SIG-M5 treated with dmso at 0.1 percent for 504 hours (cell line): ENCODE measurements around the gene BET1L.
"Not testable (repeated sequence)": the region's sequence is repeated elsewhere in the genome, so short reads cannot be mapped to it uniquely, and the experiment has no call there.

Source experiments
- DNase-seq: peaks from one replicate; lab custom pipeline; 2025; ENCODE audit not compliant: unreplicated experiment; lab: John Stamatoyannopoulos, UW

BET1L gene

GRCh38 chr11:230431-230830 is 23.2 kb upstream of the BET1L start:
- DNase-seq = no peak

GRCh38 chr11:227824-228379 is 20.7 kb upstream of the BET1L start:
- no peak for DNase-seq

DNA sequence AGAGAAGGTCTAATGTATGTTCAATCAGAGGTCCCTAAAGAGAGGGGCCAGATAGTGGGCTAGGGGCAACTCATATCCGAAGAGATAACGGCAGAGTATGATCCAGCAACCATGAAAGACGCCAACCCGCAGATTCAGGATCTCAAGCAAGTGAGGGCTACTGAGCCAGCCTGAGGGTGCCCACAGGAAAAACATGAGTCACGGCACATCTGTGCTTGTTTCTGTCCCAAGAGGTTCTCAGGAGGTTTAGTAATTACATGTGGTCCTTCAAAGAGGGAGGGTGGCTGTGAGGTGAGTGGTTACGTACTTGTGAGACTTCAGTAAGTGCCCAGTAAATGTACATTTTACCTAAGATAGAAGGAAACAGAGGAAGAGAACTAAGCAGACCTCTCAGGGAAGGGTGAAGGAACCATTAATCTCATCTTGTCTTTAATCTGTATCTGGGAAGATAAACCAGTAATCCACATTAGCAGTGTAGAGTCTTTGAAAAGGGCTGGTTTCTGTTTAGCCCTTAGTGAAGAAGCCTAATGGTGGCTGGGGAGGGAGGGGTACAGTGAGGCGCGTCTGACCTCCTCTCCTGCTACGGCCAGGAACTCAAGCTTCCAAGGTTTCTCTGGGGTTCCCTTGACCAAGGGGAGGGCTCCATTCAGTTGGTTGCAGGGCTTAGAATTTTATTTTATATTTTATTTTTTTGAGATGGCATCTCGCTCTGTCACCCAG is 18.7 kb upstream of the BET1L start:
- DNase-seq = no peak

- no peak for DNase-seq
Measured at GRCh38 chr11:224424-224823, 17.2 kb upstream of the BET1L start.

DNA sequence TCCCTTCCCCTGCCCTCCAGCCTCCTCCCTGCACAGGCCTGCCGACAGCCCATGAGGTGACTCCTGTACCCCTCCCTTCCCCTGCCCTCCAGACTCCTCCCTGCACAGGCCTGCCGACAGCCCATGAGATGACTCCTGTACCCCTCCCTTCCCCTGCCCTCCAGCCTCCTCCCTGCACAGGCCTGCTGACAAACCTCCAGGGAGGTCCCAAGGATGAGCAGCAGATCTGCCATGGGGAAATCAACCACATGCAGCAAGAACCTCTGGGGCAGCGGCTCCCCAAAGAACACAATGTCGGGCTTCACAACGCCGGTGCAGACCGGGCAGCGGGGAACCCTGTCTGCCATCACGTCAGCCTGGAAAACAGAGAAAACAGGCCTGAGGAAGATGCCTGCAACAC is 16.7 kb upstream of the BET1L start:
- DNase-seq = no peak

GRCh38 chr11:223026-223789 is 16.0 kb upstream of the BET1L start:
- no peak for DNase-seq

- DNase-seq = no peak
Measured at GRCh38 chr11:221998-222789, 15.0 kb upstream of the BET1L start.

- no peak for DNase-seq
Measured at GRCh38 chr11:221539-221938, 14.3 kb upstream of the BET1L start.

GRCh38 chr11:220641-221215 is 13.5 kb upstream of the BET1L start:
- not testable (repeated sequence) for DNase-seq

GRCh38 chr11:218815-219593 is 11.8 kb upstream of the BET1L start:
- no peak for DNase-seq

GRCh38 chr11:217704-218103 is 10.5 kb upstream of the BET1L start:
- no peak for DNase-seq

- no peak for DNase-seq
Measured at GRCh38 chr11:216081-216974, 9.1 kb upstream of the BET1L start.

DNA sequence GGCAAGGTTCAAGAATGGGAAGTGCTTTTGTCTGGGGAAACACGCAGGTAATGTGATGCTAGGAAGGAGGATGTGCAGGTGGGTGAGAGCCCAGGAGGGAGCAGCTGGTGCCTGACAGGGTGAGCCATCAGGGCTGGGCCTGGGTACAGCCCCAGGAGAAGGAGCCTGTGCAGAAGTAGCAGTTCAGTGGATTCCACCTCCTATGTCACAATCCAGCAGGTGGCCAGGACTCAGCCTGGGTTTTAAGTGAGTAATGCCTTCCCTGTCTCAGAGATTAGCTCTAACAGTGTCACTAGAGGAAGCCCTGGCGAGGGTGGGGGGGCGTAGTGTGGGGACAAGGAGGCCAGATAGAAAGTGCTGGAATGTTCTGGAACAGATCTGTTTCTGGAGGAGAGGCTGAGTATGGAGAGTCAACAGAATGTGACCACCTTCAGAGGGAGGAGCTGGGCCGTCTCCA is 8.4 kb upstream of the BET1L start:
- no peak for DNase-seq

DNA sequence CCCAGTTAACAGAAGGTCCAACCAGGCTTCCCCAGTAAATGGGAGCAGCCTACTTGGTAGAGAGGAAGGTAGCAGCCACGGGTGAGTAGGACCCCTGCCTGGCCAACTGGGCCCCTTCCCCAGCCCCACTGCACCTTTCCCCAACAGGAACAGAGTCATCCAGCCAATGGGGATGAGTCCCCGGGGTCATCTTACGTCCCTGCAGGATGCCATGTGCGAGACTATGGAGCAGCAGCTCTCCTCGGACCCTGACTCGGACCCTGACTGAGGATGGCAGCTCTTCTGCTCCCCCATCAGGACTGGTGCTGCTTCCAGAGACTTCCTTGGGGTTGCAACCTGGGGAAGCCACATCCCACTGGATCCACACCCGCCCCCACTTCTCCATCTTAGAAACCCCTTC is 6.9 kb upstream of the BET1L start:
- no peak for DNase-seq

DNA sequence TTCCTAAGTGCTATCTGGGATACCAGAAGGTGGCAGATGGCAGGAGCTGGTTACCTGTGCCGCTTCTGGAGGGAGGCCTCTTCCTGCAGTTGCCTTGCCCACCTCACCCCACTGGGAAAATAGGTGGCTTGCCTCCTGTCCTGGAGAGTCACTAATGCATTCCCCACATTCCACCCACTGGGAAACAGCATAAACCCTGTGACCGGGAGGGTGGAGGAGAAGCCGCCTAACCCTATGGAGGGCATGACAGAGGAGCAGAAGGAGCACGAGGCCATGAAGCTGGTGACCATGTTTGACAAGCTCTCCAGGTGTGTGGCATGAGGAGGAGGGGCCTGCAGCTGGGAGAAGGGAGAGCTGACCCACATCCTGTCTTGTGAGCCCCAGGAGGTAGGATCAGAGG is 5.9 kb upstream of the BET1L start:
- DNase-seq = no peak

GRCh38 chr11:212150-213100 is 5.2 kb upstream of the BET1L start:
- DNase-seq = no peak

GRCh38 chr11:211741-212140 is 4.5 kb upstream of the BET1L start:
- no peak for DNase-seq

DNA sequence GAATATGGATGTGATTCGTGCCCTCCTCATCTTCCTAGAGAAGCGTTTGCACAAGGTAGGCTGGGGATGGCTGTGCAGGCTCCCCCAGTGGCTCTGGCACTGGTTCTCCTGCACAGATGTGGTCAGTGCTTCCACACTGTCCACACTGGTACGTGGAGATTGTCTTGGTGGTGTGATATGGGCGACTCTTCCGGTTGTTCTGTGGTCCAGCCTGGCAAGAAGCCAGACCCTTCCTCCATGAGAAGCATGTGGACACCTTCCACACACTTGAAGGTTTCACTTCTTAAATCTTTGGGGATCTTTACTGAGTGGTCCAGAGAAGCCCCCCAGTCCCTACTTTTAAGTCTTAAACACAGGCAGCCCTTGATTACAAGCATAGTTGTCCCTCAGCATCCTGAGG is 4.1 kb upstream of the BET1L start:
- no peak for DNase-seq
